Activated T-cell treated with anti-CD3 and anti-CD28 coated beads for 1 hour (primary cell): Measurements from ENCODE around the gene NAT10.

Source experiments
- DNase-seq: peaks from one replicate; pipeline ENCODE4 v3.0.0-alpha.2; 2020; ENCODE audit warnings: low read depth

NAT10 gene

DNA sequence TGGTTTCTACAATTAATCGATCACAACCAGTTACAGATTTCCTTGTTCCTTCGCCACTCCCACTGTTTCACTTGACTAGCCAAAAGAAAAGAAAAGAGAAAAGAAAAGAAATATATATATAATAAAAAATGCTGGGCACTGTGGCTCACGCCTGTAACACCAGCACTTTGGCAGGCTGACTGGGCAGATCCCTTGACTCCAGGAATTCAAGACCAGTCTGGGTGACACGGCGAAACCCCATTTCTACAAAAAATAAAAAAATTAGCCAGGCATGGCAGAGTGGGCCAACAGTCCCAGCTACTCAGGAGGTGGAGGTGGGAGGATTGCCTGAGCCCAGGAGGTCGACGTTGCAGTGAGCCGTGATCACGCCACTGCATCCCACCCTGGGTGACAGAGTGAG is 83.8 kb downstream of the NAT10 start:
- DNase-seq: no peak

DNA sequence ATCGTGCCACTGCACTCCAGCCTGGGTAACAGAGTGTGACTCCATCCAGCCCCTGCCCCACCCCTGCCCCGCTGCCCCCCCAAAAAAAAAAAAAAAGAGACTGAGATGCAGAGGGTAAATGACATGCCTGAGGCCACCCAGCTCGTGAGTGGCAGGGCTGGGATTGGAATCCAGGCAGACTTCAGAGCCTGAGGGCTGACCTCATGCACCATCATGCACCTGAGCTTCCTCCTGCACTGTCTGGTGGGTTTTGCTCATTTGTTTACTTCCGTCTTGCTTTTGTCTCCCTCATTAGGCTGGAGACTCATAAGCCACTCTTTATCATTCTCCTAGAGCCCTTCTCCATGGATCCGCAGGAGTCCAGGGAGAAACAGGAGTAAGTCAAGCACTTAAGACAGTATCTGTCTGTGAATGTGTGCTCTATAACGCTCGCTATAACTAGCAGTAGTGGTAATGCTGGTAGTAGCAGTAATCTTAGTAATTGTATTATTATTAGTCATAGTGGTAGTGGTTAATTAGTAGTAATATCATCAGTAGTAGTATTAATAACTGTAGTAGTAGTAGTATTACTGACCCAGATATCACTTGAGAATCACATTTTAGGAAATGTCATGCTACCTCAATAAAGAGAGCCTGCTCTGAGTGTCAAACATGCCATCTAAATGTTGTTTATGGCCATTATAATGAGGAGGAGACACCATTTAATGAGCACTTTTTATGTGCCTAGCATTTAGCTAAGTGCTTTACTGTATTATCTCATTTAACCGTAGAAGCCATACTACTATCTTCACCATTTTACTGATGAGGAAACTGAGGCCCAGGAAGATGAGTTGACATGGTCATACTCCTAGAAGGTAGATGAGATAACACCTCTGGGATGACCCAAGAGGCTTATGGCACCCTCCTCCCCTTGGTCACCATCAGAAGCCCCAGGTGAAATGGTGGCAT is 85.0 kb downstream of the NAT10 start:
- no peak for DNase-seq

DNA sequence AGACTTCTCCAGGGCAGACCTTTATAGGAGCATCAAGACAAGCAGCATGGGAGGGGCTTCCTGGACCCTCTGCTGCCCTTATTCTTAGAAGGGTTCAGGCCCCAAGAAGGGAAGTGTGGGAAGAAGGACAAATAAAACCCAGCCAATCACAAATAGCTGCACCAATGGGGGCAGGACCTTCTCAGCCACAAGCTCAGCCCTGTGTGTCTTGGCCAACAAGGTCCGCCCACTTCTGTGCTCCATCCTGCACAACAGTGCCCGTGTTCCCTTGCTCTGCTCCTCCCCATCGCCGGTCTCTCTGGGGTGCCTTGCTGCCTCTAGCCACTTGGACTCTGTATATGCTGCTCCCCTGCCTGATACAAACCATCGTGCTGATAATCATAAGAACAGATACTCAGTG is 86.1 kb downstream of the NAT10 start:
- no peak for DNase-seq

- DNase-seq: no peak
These were observed 87.3 kb downstream of the NAT10 start for GRCh38 chr11:34192481-34193401.

- no peak for DNase-seq
These were observed 89.3 kb downstream of the NAT10 start for GRCh38 chr11:34194576-34195335.
